HEK293 (cell line): ENCODE measurements around the gene GCDH.

Experiments
- CTCF ChIA-PET: fragments of 350-600 bp; formaldehyde crosslinking; extraction: SDS; loops from one replicate; lab custom pipeline; 2021; ENCODE audit warnings: antibody characterized with exemption; lab: Yijun Ruan, JAX
- POLR2A ChIA-PET: fragments of 300-600 bp; formaldehyde crosslinking; extraction: SDS; loops from one replicate; lab custom pipeline; 2020; ENCODE audit warnings: antibody characterized with exemption, inconsistent platforms; lab: Yijun Ruan, JAX
- H3K27ac ChIP-seq: fragments of 200-500 bp; sonication (Bioruptor generic); 2 replicates; pipeline ENCODE4 v1.5.1; 2014; ENCODE audit warnings: low read depth, low read length, control low read depth, inconsistent platforms; ENCODE audit errors: extremely low read depth
- H3K36me3 ChIP-seq, 2 experiments: fragments of 200-500 bp in 1 of 2; sonication (Bioruptor generic) in 1 of 2; 1 replicate in 1 of 2; 2 replicates in 1 of 2; pipeline ENCODE4 v1.5.1; 2014 to 2017; ENCODE audit warnings: inconsistent platforms in 2 of 2, low read length in 2 of 2; ENCODE audit not compliant: control insufficient read depth in 2 of 2, insufficient read depth in 1 of 2
- H3K4me1 ChIP-seq: fragments of 200-500 bp; sonication (Bioruptor generic); 2 replicates; pipeline ENCODE4 v1.5.1; 2014; ENCODE audit warnings: mild to moderate bottlenecking, low read length, inconsistent platforms; ENCODE audit not compliant: control insufficient read depth, insufficient read depth
- H3K4me3 ChIP-seq: 2 replicates; pipeline ENCODE4 v1.5.1; 2011; ENCODE audit warnings: low read depth, mild to moderate bottlenecking, control low read depth, low read length, moderate library complexity
- H3K9me3 ChIP-seq: fragments of 200-500 bp; sonication (Bioruptor generic); 2 replicates; pipeline ENCODE4 v1.5.1; 2014; ENCODE audit warnings: low read depth, low read length, inconsistent platforms; ENCODE audit not compliant: control insufficient read depth, insufficient read depth
- HOXC10 ChIP-seq: sonication (generic); formaldehyde crosslinking; IDR thresholded peaks from 2 replicates; pipeline ENCODE4 v1.8.1; 2023; ENCODE audit warnings: mild to moderate bottlenecking, missing genetic modification reagents
- KLF1 ChIP-seq: fragments of 450-650 bp; formaldehyde crosslinking; IDR thresholded peaks from 2 replicates; pipeline ENCODE4 v1.5.1; 2016; ENCODE audit warnings: missing biosample characterization, missing genetic modification characterization
- TCF7L2 ChIP-seq: IDR thresholded peaks from 2 replicates; pipeline ENCODE4 v1.6.1; 2011; ENCODE audit warnings: low read depth, mild to moderate bottlenecking, inconsistent platforms, low read length, moderate library complexity, borderline replicate concordance
- ZBTB26 ChIP-seq: fragments of 450-650 bp; formaldehyde crosslinking; optimal IDR thresholded peaks from 2 replicates; pipeline ENCODE3; 2016; ENCODE audit warnings: missing biosample characterization, mild to moderate bottlenecking, missing genetic modification characterization
- ZFP69B ChIP-seq: fragments of 450-650 bp; formaldehyde crosslinking; IDR thresholded peaks from 2 replicates; pipeline ENCODE4 v1.5.1; 2016; ENCODE audit warnings: missing biosample characterization, missing genetic modification characterization
- ZNF121 ChIP-seq: fragments of 450-650 bp; formaldehyde crosslinking; IDR thresholded peaks from 2 replicates; pipeline ENCODE4 v1.5.1; 2016; ENCODE audit warnings: missing biosample characterization, missing genetic modification characterization
- ZNF133 ChIP-seq: fragments of 450-650 bp; formaldehyde crosslinking; IDR thresholded peaks from 2 replicates; pipeline ENCODE4 v1.5.1; 2016; ENCODE audit warnings: missing biosample characterization, missing genetic modification characterization
- ZNF138 ChIP-seq: fragments of 450-650 bp; formaldehyde crosslinking; IDR thresholded peaks from 2 replicates; pipeline ENCODE4 v1.5.1; 2016; ENCODE audit warnings: missing biosample characterization, missing genetic modification characterization, borderline replicate concordance
- ZNF239 ChIP-seq: fragments of 450-650 bp; formaldehyde crosslinking; IDR thresholded peaks from 2 replicates; pipeline ENCODE4 v1.5.1; 2016; ENCODE audit warnings: missing biosample characterization, missing genetic modification characterization
- ZNF248 ChIP-seq: fragments of 450-650 bp; formaldehyde crosslinking; IDR thresholded peaks from 2 replicates; pipeline ENCODE4 v1.5.1; 2017; ENCODE audit warnings: missing biosample characterization, missing genetic modification characterization
- ZNF274 ChIP-seq, 2 experiments: fragments of 200-500 bp in 1 of 2; fragments of 450-650 bp in 1 of 2; sonication (Bioruptor generic) in 1 of 2; formaldehyde crosslinking in 1 of 2; IDR thresholded peaks; 2 replicates each; pipeline versions ENCODE4 v1.5.1 to v1.6.1; 2014 to 2016; ENCODE audit warnings: borderline replicate concordance in 1 of 2, inconsistent platforms in 1 of 2, low read length in 1 of 2, missing biosample characterization in 1 of 2, missing genetic modification characterization in 1 of 2
- ZNF366 ChIP-seq: fragments of 450-650 bp; formaldehyde crosslinking; conservative IDR thresholded peaks from 2 replicates; pipeline ENCODE4 v1.5.1; 2016; ENCODE audit warnings: missing biosample characterization, missing genetic modification characterization
- ZNF514 ChIP-seq: fragments of 450-650 bp; formaldehyde crosslinking; IDR thresholded peaks from 2 replicates; pipeline ENCODE4 v1.5.1; 2016; ENCODE audit warnings: missing biosample characterization, missing genetic modification characterization
- ZNF518A ChIP-seq: fragments of 450-650 bp; formaldehyde crosslinking; conservative IDR thresholded peaks from 2 replicates; pipeline ENCODE4 v1.5.1; 2016; ENCODE audit warnings: low read depth, missing biosample characterization, missing genetic modification characterization
- ZNF530 ChIP-seq: fragments of 450-650 bp; formaldehyde crosslinking; IDR thresholded peaks from 2 replicates; pipeline ENCODE4 v1.5.1; 2016; ENCODE audit warnings: low read depth, missing biosample characterization, missing genetic modification characterization
- ZNF548 ChIP-seq: fragments of 450-650 bp; formaldehyde crosslinking; IDR thresholded peaks from 2 replicates; pipeline ENCODE4 v1.5.1; 2016; ENCODE audit warnings: missing biosample characterization, missing genetic modification characterization
- ZNF580 ChIP-seq: fragments of 450-650 bp; formaldehyde crosslinking; IDR thresholded peaks from 2 replicates; pipeline ENCODE4 v1.5.1; 2016; ENCODE audit warnings: missing biosample characterization, missing genetic modification characterization
- ZNF600 ChIP-seq: fragments of 450-650 bp; formaldehyde crosslinking; IDR thresholded peaks from 2 replicates; pipeline ENCODE4 v1.5.1; 2016; ENCODE audit warnings: missing biosample characterization, missing genetic modification characterization
- ZNF707 ChIP-seq: fragments of 450-650 bp; formaldehyde crosslinking; IDR thresholded peaks from 2 replicates; pipeline ENCODE4 v1.5.1; 2016; ENCODE audit warnings: missing biosample characterization, missing genetic modification characterization
- ZNF792 ChIP-seq: fragments of 450-650 bp; formaldehyde crosslinking; IDR thresholded peaks from 2 replicates; pipeline ENCODE4 v1.5.1; 2016; ENCODE audit warnings: missing biosample characterization, missing genetic modification characterization
- TF ChIP-seq, protein P1 (sequence below): fragments of 450-650 bp; formaldehyde crosslinking; IDR thresholded peaks from 2 replicates; pipeline ENCODE4 v1.5.0; 2017; ENCODE audit warnings: missing biosample characterization, missing genetic modification characterization, borderline replicate concordance
- TF ChIP-seq, protein P2 (sequence below): fragments of 450-650 bp; formaldehyde crosslinking; IDR thresholded peaks from 2 replicates; pipeline ENCODE4 v1.5.1; 2017; ENCODE audit warnings: missing biosample characterization, missing genetic modification characterization
- TF ChIP-seq, protein P3 (sequence below): fragments of 450-650 bp; formaldehyde crosslinking; IDR thresholded peaks from 2 replicates; pipeline ENCODE4 v1.5.1; 2016; ENCODE audit warnings: missing biosample characterization, missing genetic modification characterization

Gene GCDH

DNA sequence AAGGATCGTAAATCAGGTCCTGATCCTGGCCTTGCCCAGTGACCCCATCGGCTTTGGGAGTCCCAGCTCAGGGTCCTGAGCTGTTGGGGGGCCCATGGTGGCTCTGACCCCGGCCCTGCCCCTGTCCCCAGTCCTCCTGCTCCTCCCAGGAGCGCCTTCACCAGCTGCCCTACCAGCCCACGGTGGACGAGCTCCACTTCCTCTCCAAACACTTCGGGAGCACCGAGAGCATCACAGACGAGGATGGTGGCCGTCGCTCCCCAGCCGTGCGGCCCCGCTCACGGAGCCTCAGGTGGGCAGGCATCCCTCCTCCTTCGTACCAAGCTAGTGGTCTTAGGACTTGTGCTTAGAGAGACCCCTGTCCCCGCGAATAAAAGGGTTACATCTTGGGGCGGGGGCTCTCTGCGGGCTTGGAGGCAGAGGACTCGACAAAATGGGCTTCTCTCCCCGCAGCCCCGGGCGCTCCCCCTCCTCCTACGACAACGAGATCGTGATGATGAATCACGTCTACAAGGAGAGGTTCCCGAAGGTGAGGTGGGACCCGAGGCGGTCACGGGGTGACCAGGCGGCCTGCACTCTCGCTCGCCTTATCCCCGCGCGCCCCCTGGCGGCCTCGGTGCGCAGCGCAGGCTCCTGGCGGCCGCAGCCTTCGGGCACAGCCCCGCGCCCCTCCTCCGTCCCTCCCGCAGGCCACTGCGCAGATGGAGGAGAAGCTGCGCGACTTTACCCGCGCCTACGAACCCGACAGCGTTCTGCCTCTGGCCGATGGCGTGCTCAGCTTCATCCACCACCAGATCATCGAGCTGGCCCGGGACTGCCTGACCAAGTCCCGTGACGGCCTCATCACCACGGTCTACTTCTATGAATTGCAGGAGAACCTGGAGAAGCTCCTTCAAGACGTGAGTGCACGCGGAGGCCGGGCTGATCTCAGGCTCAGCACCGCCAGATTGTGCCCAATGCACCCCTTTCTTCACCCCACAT, 43.5 kb upstream of the GCDH start:
- no peaks in the 10 kb centered on the region for H3K4me1 ChIP-seq
- ChIA-PET CTCF (interaction anchor here (0.5 to 7.2 kb wide), 57 partner anchors 9 to 923 kb away, joined by 3 to 62 read pairs (median 5); partner anchors contain the start of genes DNASE2, GCDH, GET3 and JUNB), POLR2A (interaction anchor here (0.8 to 1.3 kb wide), 3 partner anchors 56 to 82 kb away, joined by 3 to 6 read pairs (median 4); partner anchors contain the start of gene JUNB)
- H3K27ac ChIP-seq: no peak overlapping the region
- peak overlapping the region; percentile 0; the same call in 1 of the 2 replicates for H3K4me3 ChIP-seq
- no peaks in the 10 kb centered on the region; a peak in 1 of 3 replicates for H3K36me3 ChIP-seq
- H3K9me3 ChIP-seq: no peaks in the 10 kb centered on the region
- TF ChIP-seq ZNF133 (tag by site-specific recombination): no peak
- peak; percentile 97 for TF ChIP-seq ZFP69B (tag by site-specific recombination)
- no peak for TF ChIP-seq ZNF239 (tag by site-specific recombination)
- TF ChIP-seq, protein P1, sequence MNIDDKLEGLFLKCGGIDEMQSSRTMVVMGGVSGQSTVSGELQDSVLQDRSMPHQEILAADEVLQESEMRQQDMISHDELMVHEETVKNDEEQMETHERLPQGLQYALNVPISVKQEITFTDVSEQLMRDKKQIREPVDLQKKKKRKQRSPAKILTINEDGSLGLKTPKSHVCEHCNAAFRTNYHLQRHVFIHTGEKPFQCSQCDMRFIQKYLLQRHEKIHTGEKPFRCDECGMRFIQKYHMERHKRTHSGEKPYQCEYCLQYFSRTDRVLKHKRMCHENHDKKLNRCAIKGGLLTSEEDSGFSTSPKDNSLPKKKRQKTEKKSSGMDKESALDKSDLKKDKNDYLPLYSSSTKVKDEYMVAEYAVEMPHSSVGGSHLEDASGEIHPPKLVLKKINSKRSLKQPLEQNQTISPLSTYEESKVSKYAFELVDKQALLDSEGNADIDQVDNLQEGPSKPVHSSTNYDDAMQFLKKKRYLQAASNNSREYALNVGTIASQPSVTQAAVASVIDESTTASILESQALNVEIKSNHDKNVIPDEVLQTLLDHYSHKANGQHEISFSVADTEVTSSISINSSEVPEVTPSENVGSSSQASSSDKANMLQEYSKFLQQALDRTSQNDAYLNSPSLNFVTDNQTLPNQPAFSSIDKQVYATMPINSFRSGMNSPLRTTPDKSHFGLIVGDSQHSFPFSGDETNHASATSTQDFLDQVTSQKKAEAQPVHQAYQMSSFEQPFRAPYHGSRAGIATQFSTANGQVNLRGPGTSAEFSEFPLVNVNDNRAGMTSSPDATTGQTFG (tag by site-specific recombination): no peak
- TF ChIP-seq TCF7L2: no peak
- TF ChIP-seq ZNF138 (tag by site-specific recombination): no peak
- TF ChIP-seq, protein P2, sequence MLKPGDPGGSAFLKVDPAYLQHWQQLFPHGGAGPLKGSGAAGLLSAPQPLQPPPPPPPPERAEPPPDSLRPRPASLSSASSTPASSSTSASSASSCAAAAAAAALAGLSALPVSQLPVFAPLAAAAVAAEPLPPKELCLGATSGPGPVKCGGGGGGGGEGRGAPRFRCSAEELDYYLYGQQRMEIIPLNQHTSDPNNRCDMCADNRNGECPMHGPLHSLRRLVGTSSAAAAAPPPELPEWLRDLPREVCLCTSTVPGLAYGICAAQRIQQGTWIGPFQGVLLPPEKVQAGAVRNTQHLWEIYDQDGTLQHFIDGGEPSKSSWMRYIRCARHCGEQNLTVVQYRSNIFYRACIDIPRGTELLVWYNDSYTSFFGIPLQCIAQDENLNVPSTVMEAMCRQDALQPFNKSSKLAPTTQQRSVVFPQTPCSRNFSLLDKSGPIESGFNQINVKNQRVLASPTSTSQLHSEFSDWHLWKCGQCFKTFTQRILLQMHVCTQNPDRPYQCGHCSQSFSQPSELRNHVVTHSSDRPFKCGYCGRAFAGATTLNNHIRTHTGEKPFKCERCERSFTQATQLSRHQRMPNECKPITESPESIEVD (tag by site-specific recombination): no peak
- TF ChIP-seq ZNF707 (tag by site-specific recombination): no peak
- no peak for TF ChIP-seq ZNF514 (tag by site-specific recombination)
- no peak for TF ChIP-seq HOXC10 (CRISPR knock-in tag)
- TF ChIP-seq ZNF366: no peak
- no peak for TF ChIP-seq ZNF121 (tag by site-specific recombination)
- TF ChIP-seq, protein P3, sequence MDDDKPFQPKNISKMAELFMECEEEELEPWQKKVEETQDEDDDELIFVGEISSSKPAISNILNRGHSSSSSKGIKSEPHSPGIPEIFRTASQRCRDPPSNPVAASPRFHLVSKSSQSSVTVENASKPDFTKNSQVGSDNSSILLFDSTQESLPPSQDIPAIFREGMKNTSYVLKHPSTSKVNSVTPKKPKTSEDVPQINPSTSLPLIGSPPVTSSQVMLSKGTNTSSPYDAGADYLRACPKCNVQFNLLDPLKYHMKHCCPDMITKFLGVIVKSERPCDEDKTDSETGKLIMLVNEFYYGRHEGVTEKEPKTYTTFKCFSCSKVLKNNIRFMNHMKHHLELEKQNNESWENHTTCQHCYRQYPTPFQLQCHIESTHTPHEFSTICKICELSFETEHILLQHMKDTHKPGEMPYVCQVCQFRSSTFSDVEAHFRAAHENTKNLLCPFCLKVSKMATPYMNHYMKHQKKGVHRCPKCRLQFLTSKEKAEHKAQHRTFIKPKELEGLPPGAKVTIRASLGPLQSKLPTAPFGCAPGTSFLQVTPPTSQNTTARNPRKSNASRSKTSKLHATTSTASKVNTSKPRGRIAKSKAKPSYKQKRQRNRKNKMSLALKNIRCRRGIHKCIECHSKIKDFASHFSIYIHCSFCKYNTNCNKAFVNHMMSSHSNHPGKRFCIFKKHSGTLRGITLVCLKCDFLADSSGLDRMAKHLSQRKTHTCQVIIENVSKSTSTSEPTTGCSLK: no peak
- TF ChIP-seq ZNF518A (tag by site-specific recombination): no peak
- no peak for TF ChIP-seq ZNF548 (tag by site-specific recombination)
- peak; percentile 68; the same call in 1 of the 2 replicates for TF ChIP-seq ZNF600 (tag by site-specific recombination)
- TF ChIP-seq ZNF274 (IDR thresholded peaks at IDR 0.05; ENCODE audit: low read length): no peak
- no peak for TF ChIP-seq ZNF274 (tag by site-specific recombination; IDR thresholded peaks at IDR 0.05; ENCODE audit: borderline replicate concordance)
- no peak for TF ChIP-seq ZNF580 (tag by site-specific recombination)
- no peak for TF ChIP-seq ZNF530 (tag by site-specific recombination)
- TF ChIP-seq ZBTB26 (tag by site-specific recombination): peak; percentile 71
- TF ChIP-seq ZNF248: no peak
- no peak for TF ChIP-seq KLF1 (tag by site-specific recombination)
- no peak for TF ChIP-seq ZNF792 (tag by site-specific recombination)
